Measurements from ENCODE around the gene SIL1. TPM values are rescaled to one million over a fixed set of nuclear protein-coding genes. Genes with fewer than 3 reads are reported as not detected.

Gene SIL1
- polyA plus RNA-seq, 1 experiment, result 64.6 TPM

GRCh38 chr5:138911441-138911840 is 286.7 kb downstream of the SIL1 start:
- DNase-seq (ENCODE audit: low read depth, low spot score), result no peak

GRCh38 chr5:138910546-138911185 is 287.5 kb downstream of the SIL1 start:
- Histone ChIP-seq H3K4me3 (ENCODE audit: low read depth, low read length) (no peak overlapping the region), H3K27ac (ENCODE audit: low read depth, low read length) (no peak overlapping the region), H3K27me3 (ENCODE audit: control insufficient read depth, insufficient read depth, low read length) (no peaks in the 10 kb centered on the region), H3K9me3 (ENCODE audit: control insufficient read depth, insufficient read depth, low read length) (peaks cover 5% of the 10 kb centered on the region; the same call in 1 of the 2 replicates)
- DNase-seq (ENCODE audit: low read depth, low spot score), result no peak
- POLR2A ChIA-PET, result no interaction called here
- CTCF ChIA-PET, result no interaction called here
- TF ChIP-seq CTCF (IDR thresholded peaks at IDR 0.05; ENCODE audit: low read depth, low read length), result no peak

More at GRCh38 chr5:138911441-138911840, 286.7 kb downstream of the SIL1 start:
- no peak for TF ChIP-seq CTCF (IDR thresholded peaks at IDR 0.05; ENCODE audit: low read depth, low read length)
- ChIA-PET CTCF (no interaction called here), POLR2A (interaction anchor here (0.6 kb wide), 1 partner anchor 189 kb away, joined by 3 read pairs; no protein-coding TSS in a partner anchor)
- Histone ChIP-seq H3K27ac (ENCODE audit: low read depth, low read length) (no peak overlapping the region), H3K27me3 (ENCODE audit: control insufficient read depth, insufficient read depth, low read length) (no peaks in the 10 kb centered on the region), H3K4me3 (ENCODE audit: low read depth, low read length) (no peak overlapping the region), H3K9me3 (ENCODE audit: control insufficient read depth, insufficient read depth, low read length) (peaks cover 5% of the 10 kb centered on the region; the same call in 1 of the 2 replicates)

GRCh38 chr5:138909734-138910133 is 288.4 kb downstream of the SIL1 start:
- DNase-seq (ENCODE audit: low read depth, low spot score), result no peak
- CTCF ChIA-PET, result no interaction called here
- TF ChIP-seq CTCF (IDR thresholded peaks at IDR 0.05; ENCODE audit: low read depth, low read length), result no peak

GRCh38 chr5:138905541-138905940 is 292.6 kb downstream of the SIL1 start:
- Histone ChIP-seq H3K27ac (ENCODE audit: low read depth, low read length) (no peak overlapping the region), H3K27me3 (ENCODE audit: control insufficient read depth, insufficient read depth, low read length) (no peaks in the 10 kb centered on the region), H3K4me3 (ENCODE audit: low read depth, low read length) (no peak overlapping the region), H3K9me3 (ENCODE audit: control insufficient read depth, insufficient read depth, low read length) (peaks cover 4% of the 10 kb centered on the region; the same call in 1 of the 2 replicates)
- TF ChIP-seq CTCF (IDR thresholded peaks at IDR 0.05; ENCODE audit: low read depth, low read length), result no peak
- CTCF ChIA-PET, result no interaction called here
- DNase-seq (ENCODE audit: low read depth, low spot score), result peak; percentile 41
- POLR2A ChIA-PET, result interaction anchor here (0.6 kb wide), 1 partner anchor 159 kb away, joined by 3 read pairs; no protein-coding TSS in a partner anchor

More at GRCh38 chr5:138909734-138910133, 288.4 kb downstream of the SIL1 start:
- no peak overlapping the region for H3K27ac ChIP-seq (ENCODE audit: low read depth, low read length)
- POLR2A ChIA-PET, result no interaction called here
- H3K4me3 ChIP-seq (ENCODE audit: low read depth, low read length), result no peak overlapping the region
- no peaks in the 10 kb centered on the region for H3K27me3 ChIP-seq (ENCODE audit: control insufficient read depth, insufficient read depth, low read length)
- H3K9me3 ChIP-seq (ENCODE audit: control insufficient read depth, insufficient read depth, low read length), result peaks cover 5% of the 10 kb centered on the region; the same call in 1 of the 2 replicates

GRCh38 chr5:138903130-138903775 is 294.9 kb downstream of the SIL1 start:
- H3K9me3 ChIP-seq (ENCODE audit: control insufficient read depth, insufficient read depth, low read length), result no peaks in the 10 kb centered on the region
- no peaks in the 10 kb centered on the region for H3K27me3 ChIP-seq (ENCODE audit: control insufficient read depth, insufficient read depth, low read length)
- POLR2A ChIA-PET, result no interaction called here
- TF ChIP-seq CTCF (IDR thresholded peaks at IDR 0.05; ENCODE audit: low read depth, low read length), result no peak
- H3K4me3 ChIP-seq (ENCODE audit: low read depth, low read length), result no peak overlapping the region
- CTCF ChIA-PET, result no interaction called here
- H3K27ac ChIP-seq (ENCODE audit: low read depth, low read length), result no peak overlapping the region
- peak; percentile 7 for DNase-seq (ENCODE audit: low read depth, low spot score)
